Loucy (cell line): ENCODE measurements around the gene EPN1.

Experiments used
- H2AFZ ChIP-seq: fragments of 200-600 bp; sonication (generic); 2 replicates; pipeline ENCODE4 v1.6.0; 2016; ENCODE audit warnings: antibody characterized with exemption, mild to moderate bottlenecking, low read length, moderate library complexity
- H3F3A ChIP-seq: fragments of 200-600 bp; 2 replicates; pipeline ENCODE4 v1.6.0; 2016; ENCODE audit warnings: antibody characterized with exemption, low read depth, mild to moderate bottlenecking
- H3K27me3 ChIP-seq: fragments of 200-600 bp; sonication (generic); 2 replicates; pipeline ENCODE4 v1.6.1; 2014; ENCODE audit warnings: low read length, mild to moderate bottlenecking; ENCODE audit not compliant: insufficient read depth, poor library complexity, severe bottlenecking
- H3K36me3 ChIP-seq: fragments of 200-600 bp; sonication (generic); 2 replicates; pipeline ENCODE4 v1.6.1; 2016; ENCODE audit warnings: low read length; ENCODE audit not compliant: insufficient read depth
- H3K4me1 ChIP-seq: fragments of 200-600 bp; sonication (generic); 2 replicates; pipeline ENCODE4 v1.5.1; 2014; ENCODE audit warnings: low read length, mild to moderate bottlenecking; ENCODE audit not compliant: insufficient read depth, poor library complexity, severe bottlenecking
- H3K4me2 ChIP-seq: fragments of 200-600 bp; sonication (generic); 2 replicates; pipeline ENCODE4 v1.6.0; 2014; ENCODE audit warnings: antibody characterized with exemption, low read length, low read depth, mild to moderate bottlenecking; ENCODE audit not compliant: poor library complexity, severe bottlenecking
- H3K4me3 ChIP-seq: fragments of 200-600 bp; sonication (generic); 2 replicates; pipeline ENCODE4 v1.5.1; 2014; ENCODE audit warnings: low read length, mild to moderate bottlenecking, mixed read lengths; ENCODE audit not compliant: poor library complexity, severe bottlenecking
- H3K79me2 ChIP-seq: fragments of 200-600 bp; sonication (generic); 2 replicates; pipeline ENCODE4 v1.6.1; 2014; ENCODE audit warnings: low read length; ENCODE audit not compliant: insufficient read depth
- H3K9ac ChIP-seq: fragments of 200-600 bp; sonication (generic); 2 replicates; pipeline ENCODE4 v1.6.0; 2014; ENCODE audit warnings: mild to moderate bottlenecking, low read depth, low read length, moderate library complexity; ENCODE audit not compliant: poor library complexity, severe bottlenecking
- H3K9me2 ChIP-seq: fragments of 200-600 bp; sonication (generic); replicated peaks from 2 replicates; pipeline ENCODE4 v1.6.1; 2016; ENCODE audit warnings: low read depth, low read length, mixed read lengths
- H3K9me3 ChIP-seq: fragments of 200-600 bp; sonication (generic); 2 replicates; pipeline ENCODE4 v1.6.1; 2014; ENCODE audit warnings: mild to moderate bottlenecking, antibody characterized with exemption, low read length, low read depth; ENCODE audit not compliant: insufficient read depth
- H4K20me1 ChIP-seq: fragments of 200-600 bp; sonication (generic); 2 replicates; pipeline ENCODE4 v1.6.0; 2014; ENCODE audit warnings: antibody characterized with exemption, low read length, mild to moderate bottlenecking; ENCODE audit not compliant: insufficient read depth, poor library complexity, severe bottlenecking
- CTCF ChIP-seq: fragments of 200-600 bp; sonication (generic); conservative IDR thresholded peaks from 2 replicates; pipeline ENCODE4 v1.5.1; 2014; ENCODE audit warnings: mild to moderate bottlenecking, antibody characterized with exemption, low read length
- EZH2phosphoT487 ChIP-seq: fragments of 200-600 bp; IDR thresholded peaks from 2 replicates; pipeline ENCODE4 v1.6.1; 2018; ENCODE audit warnings: antibody characterized with exemption, mild to moderate bottlenecking, moderate library complexity, borderline replicate concordance

The EPN1 gene

GRCh38 chr19:55704494-55705245 is 29.6 kb downstream of the EPN1 start:
- Histone ChIP-seq H3F3A (no peaks in the 10 kb centered on the region), H3K4me3 (no peak overlapping the region), H3K36me3 (no peaks in the 10 kb centered on the region; the same call in 1 of the 2 replicates), H3K9me2 (no peaks in the 10 kb centered on the region), H2AFZ (no peak overlapping the region), H3K79me2 (no peaks in the 10 kb centered on the region), H3K4me1 (no peaks in the 10 kb centered on the region), H3K9ac (no peak overlapping the region), H4K20me1 (no peaks in the 10 kb centered on the region), H3K4me2 (no peak overlapping the region), H3K9me3 (no peaks in the 10 kb centered on the region), H3K27me3 (no peaks in the 10 kb centered on the region)
- TF ChIP-seq EZH2phosphoT487 (no peak), CTCF (peak; percentile 41)

- Histone ChIP-seq H3K9ac (no peak overlapping the region), H3K36me3 (no peaks in the 10 kb centered on the region; the same call in 1 of the 2 replicates), H3F3A (no peaks in the 10 kb centered on the region), H3K79me2 (no peaks in the 10 kb centered on the region), H3K27me3 (no peaks in the 10 kb centered on the region), H3K4me3 (no peak overlapping the region), H4K20me1 (no peaks in the 10 kb centered on the region), H3K4me2 (no peak overlapping the region), H3K4me1 (no peaks in the 10 kb centered on the region), H2AFZ (no peak overlapping the region), H3K9me2 (no peaks in the 10 kb centered on the region), H3K9me3 (no peaks in the 10 kb centered on the region)
- no peak for TF ChIP-seq CTCF
- no peak for TF ChIP-seq EZH2phosphoT487
Observed at GRCh38 chr19:55705972-55706371, 30.9 kb downstream of the EPN1 start.

GRCh38 chr19:55711719-55712118 is 36.7 kb downstream of the EPN1 start:
- Histone ChIP-seq H3K9ac (no peak overlapping the region), H3K36me3 (no peaks in the 10 kb centered on the region), H2AFZ (no peak overlapping the region), H3K4me1 (no peaks in the 10 kb centered on the region), H3F3A (no peaks in the 10 kb centered on the region), H3K79me2 (no peaks in the 10 kb centered on the region), H4K20me1 (no peaks in the 10 kb centered on the region), H3K9me2 (no peaks in the 10 kb centered on the region), H3K27me3 (no peaks in the 10 kb centered on the region), H3K4me2 (no peak overlapping the region), H3K9me3 (no peaks in the 10 kb centered on the region; the same call in 1 of the 2 replicates), H3K4me3 (no peak overlapping the region)
- TF ChIP-seq EZH2phosphoT487 (no peak), CTCF (no peak)
